Adrenal gland (tissue), 12 donors: ENCODE data around the gene KCNIP3. TPM values are rescaled to one million over a fixed set of nuclear protein-coding genes. Genes with fewer than 3 reads are reported as not detected.

Source experiments
- DNase-seq, 7 donors: peaks; one replicate each; pipeline ENCODE4 v3.0.0-alpha.2; 2019 to 2020
- H3K27ac ChIP-seq, 5 donors: fragments of 200-600 bp; sonication (generic) in 4 of 5; 1 replicate in 3 of 5; 2 replicates in 2 of 5; pipeline versions ENCODE4 v1.5.1 to v1.8.0; 2016 to 2020; ENCODE audit warnings: mild to moderate bottlenecking in 1 of 5
- H3K27me3 ChIP-seq: fragments of 200-600 bp; 2 replicates; pipeline ENCODE4 v1.8.0; 2021
- H3K36me3 ChIP-seq, 2 donors: fragments of 200-600 bp; replicated peaks in 1 of 2; 1 replicate in 1 of 2; 2 replicates in 1 of 2; pipeline versions ENCODE4 v1.5.1 to v1.8.0; 2018 to 2022
- H3K4me1 ChIP-seq, 2 donors: fragments of 200-600 bp; replicated peaks in 1 of 2; 1 replicate in 1 of 2; 2 replicates in 1 of 2; pipeline versions ENCODE4 v1.5.1 to v1.8.0; 2018 to 2021
- H3K4me3 ChIP-seq, 4 donors: fragments of 200-600 bp; sonication (generic) in 3 of 4; one replicate each; pipeline ENCODE4 v1.5.1; 2016 to 2018
- H3K9me3 ChIP-seq, 3 donors: fragments of 200-600 bp; sonication (generic) in 1 of 3; replicated peaks in 1 of 3; 1 replicate in 2 of 3; 2 replicates in 1 of 3; pipeline versions ENCODE4 v1.5.1 to v1.8.0; 2016 to 2021
- POLR2A ChIP-seq, 2 donors: fragments of 450-650 bp; IDR thresholded peaks; one replicate each; pipeline ENCODE4 v1.6.1; 2017; ENCODE audit warnings: antibody characterized with exemption in 2 of 2, mild to moderate bottlenecking in 2 of 2, moderate library complexity in 1 of 2
- WGBS, 4 donors: extraction: QIAGEN DNeasy Blood & Tissue Kit in 2 of 4; methylation state at CpG; one replicate each; pipeline versions ENCODE4 v1.1.5 to v1.1.7; 2013 to 2017; 5-methylcytosine and 5-hydroxymethylcytosine counted together
- intact Hi-C, 2 donors: fragments of 100-400 bp; cut with DNase I; formaldehyde crosslinking; loops; one replicate each; pipeline versions ENCODE4 v1.14.1 to v1.15.0; 2022 to 2023
- polyA plus RNA-seq, 3 donors: library from polyadenylated mRNA; stranded (reverse); fragments of 200-250 nt in 2 of 3; fragments of 350-450 nt in 1 of 3; fragmentation: Illumina TruSeq in 1 of 3; extraction: RNeasy Lipid Tissue Mini Kit (QIAGEN cat#74804) in 1 of 3; gene quantifications; one replicate each; pipeline ENCODE4 v1.2.3, GENCODE V29; 2013 to 2014
- total RNA-seq, 9 donors: library from RNA; depleted of rRNA in 4 of 9; stranded (reverse); fragments of >200 nt in 4 of 9; fragments of 120-200 nt in 1 of 9; fragmentation: NEBNext Ultra II Directional in 1 of 9; extraction: Animal tissue kit (Norgen Biotek cat#: 25700) in 1 of 9; gene quantifications; one replicate each; pipeline versions ENCODE4 v1.1.0 to v1.2.4, GENCODE V29; 2013 to 2023
- TF ChIP-seq, protein P1 (sequence below), 6 experiments: fragments of 450-650 bp in 4 of 6; fragments of 200-600 bp in 2 of 6; sonication (generic) in 1 of 6; IDR thresholded peaks; 1 replicate in 5 of 6; 2 replicates in 1 of 6; pipeline versions ENCODE4 v1.5.1 to v1.8.0; 2016 to 2021; ENCODE audit warnings: antibody characterized with exemption in 6 of 6, mild to moderate bottlenecking in 2 of 6, moderate library complexity in 1 of 6
- donor health status: healthy with polysubstance abuse.
- donor health status: Bipolar disorder and iron deficiency.
- donor health status: DM: yes; HTN: yes; CAD: no.
- donor health status: DM: no; HTN: no; CAD: no.
- donor health status: DM: no; HTN: no; CAD: no.
- donor health status: DM: yes; HTN: yes; CAD: no.

Gene KCNIP3
- total and polyA plus RNA-seq, 12 donors: 0.54 to 6.3 (median 1.7) TPM

DNA sequence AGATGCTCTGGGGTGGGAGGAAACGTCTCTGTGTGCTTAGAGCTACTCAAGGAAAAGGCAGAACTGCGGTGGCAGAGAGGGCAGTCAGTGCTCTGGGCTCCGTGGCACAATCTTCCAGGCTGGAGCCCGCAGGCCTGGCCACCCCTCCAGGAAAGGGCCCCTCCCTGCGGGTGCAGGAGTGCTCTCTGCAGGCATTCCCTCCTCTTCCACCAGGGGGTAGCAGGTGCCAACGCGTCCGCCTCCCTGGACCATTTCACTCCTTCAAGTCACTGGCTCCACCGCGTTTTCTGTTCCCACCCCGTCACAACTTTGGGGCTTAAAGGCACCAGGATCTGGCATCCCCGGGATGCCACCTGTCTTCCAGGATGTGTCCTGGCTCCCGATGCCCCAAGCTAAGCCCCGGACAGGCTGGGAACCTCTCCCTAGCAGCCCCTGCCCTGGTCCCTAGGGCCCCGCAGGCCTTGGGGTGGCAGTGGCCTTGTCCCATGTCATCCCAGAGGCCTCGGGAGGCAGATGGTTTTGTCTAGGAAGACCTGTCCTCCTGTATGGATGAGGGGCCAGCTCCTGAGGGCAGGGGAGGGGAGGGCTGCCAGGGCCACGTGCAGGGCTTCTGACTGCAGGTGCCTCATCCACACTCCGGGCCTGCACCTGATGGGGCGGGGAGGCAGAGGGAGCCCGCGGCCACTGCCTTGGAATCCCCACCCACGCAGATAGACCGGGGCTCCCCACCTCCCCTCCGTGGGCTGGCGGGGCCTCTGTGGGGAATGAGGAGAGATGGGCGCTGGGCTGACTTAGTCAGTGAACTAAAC is 26.4 kb downstream of the KCNIP3 start:
- H3K27me3 ChIP-seq: no peaks in the 10 kb centered on the region
- DNase-seq: peak in 1 of 7 donors; percentile 8
- H3K4me3 ChIP-seq: no peak overlapping the region
- intact Hi-C loops: no loop called here
- TF ChIP-seq, protein P1, sequence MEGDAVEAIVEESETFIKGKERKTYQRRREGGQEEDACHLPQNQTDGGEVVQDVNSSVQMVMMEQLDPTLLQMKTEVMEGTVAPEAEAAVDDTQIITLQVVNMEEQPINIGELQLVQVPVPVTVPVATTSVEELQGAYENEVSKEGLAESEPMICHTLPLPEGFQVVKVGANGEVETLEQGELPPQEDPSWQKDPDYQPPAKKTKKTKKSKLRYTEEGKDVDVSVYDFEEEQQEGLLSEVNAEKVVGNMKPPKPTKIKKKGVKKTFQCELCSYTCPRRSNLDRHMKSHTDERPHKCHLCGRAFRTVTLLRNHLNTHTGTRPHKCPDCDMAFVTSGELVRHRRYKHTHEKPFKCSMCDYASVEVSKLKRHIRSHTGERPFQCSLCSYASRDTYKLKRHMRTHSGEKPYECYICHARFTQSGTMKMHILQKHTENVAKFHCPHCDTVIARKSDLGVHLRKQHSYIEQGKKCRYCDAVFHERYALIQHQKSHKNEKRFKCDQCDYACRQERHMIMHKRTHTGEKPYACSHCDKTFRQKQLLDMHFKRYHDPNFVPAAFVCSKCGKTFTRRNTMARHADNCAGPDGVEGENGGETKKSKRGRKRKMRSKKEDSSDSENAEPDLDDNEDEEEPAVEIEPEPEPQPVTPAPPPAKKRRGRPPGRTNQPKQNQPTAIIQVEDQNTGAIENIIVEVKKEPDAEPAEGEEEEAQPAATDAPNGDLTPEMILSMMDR (IDR thresholded peaks at IDR 0.05): peak in 2 of 6 experiments; percentile 7 to 26
- no peak for TF ChIP-seq POLR2A (IDR thresholded peaks at IDR 0.05)
- no peaks in the 10 kb centered on the region for H3K36me3 ChIP-seq
- H3K9me3 ChIP-seq: no peaks in the 10 kb centered on the region
- no peaks in the 10 kb centered on the region for H3K4me1 ChIP-seq
- WGBS, 4 donors: 78 to 87% (median 84%) methylated on average over 18 to 26 of the region's 26 CpGs
- no peak overlapping the region for H3K27ac ChIP-seq

DNA sequence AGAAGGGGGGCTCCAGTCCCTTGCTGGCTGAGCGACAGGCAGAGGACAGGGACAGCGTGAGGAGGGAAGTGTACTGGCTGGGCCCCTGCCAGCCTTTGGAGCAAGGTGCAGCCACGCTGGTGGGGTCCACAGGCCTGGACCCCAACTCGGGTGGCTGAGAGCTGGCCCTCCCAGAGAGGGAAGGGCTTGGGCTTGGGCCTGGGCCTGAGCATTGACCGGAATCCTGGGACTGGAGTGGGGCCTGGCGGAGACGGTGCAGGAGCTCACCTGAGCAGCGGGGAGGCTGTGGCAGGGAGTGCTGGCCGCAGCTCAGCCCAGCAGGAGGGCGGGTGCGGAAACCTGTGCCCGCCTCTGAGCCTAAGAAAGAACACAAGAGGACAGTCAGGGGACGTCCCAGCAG is 27.9 kb downstream of the KCNIP3 start:
- 92 to 94% (median 93%) methylated on average over 11 to 13 of the region's 13 CpGs for WGBS, 4 donors
- TF ChIP-seq POLR2A (IDR thresholded peaks at IDR 0.05): no peak

DNA sequence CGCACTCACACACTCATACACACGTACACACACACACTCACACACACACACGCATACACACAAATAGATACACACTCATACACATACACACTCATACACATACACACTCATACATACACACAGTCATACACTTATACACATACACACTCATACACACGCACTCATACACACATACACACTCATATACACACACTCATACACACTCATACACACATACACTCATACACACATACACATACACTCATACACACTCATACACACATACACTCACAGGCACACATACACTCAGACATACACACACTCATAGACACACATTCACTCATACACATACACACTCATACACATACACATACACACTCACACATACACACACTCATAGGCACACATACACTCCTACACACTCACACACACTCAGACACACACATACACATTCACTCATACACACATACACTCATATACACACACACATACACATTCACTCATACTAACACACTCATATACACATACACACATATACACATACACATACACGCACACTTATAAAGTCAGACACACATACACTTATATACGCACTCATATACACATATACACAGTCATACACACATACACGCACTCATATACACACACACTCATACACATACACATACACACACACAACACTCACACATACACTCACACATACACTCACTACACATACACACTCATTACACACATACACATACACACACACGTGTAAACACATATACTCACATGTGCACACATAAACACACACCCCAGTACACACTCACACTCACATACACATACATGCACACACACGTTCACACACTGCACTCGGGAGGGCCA is 28.7 kb downstream of the KCNIP3 start:
- no peaks in the 10 kb centered on the region for H3K36me3 ChIP-seq
- no peak overlapping the region for H3K27ac ChIP-seq
- TF ChIP-seq POLR2A (IDR thresholded peaks at IDR 0.05): no peak
- TF ChIP-seq, protein P1 (IDR thresholded peaks at IDR 0.05): no peak
- H3K9me3 ChIP-seq: no peaks in the 10 kb centered on the region
- no peaks in the 10 kb centered on the region for H3K4me1 ChIP-seq
- no peak for DNase-seq
- H3K27me3 ChIP-seq: no peaks in the 10 kb centered on the region
- H3K4me3 ChIP-seq: no peak overlapping the region
- WGBS, 4 donors: 93 to 95% (median 94%) methylated on average over 10 of the region's 10 CpGs
- intact Hi-C loops: no loop called here

More for the DNA sequence above, 27.9 kb downstream of the KCNIP3 start:
- Histone ChIP-seq H3K9me3 (no peaks in the 10 kb centered on the region), H3K4me1 (no peaks in the 10 kb centered on the region), H3K27ac (no peak overlapping the region), H3K27me3 (no peaks in the 10 kb centered on the region), H3K36me3 (no peaks in the 10 kb centered on the region), H3K4me3 (no peak overlapping the region)
- DNase-seq: no peak
- intact Hi-C loops: no loop called here

DNA sequence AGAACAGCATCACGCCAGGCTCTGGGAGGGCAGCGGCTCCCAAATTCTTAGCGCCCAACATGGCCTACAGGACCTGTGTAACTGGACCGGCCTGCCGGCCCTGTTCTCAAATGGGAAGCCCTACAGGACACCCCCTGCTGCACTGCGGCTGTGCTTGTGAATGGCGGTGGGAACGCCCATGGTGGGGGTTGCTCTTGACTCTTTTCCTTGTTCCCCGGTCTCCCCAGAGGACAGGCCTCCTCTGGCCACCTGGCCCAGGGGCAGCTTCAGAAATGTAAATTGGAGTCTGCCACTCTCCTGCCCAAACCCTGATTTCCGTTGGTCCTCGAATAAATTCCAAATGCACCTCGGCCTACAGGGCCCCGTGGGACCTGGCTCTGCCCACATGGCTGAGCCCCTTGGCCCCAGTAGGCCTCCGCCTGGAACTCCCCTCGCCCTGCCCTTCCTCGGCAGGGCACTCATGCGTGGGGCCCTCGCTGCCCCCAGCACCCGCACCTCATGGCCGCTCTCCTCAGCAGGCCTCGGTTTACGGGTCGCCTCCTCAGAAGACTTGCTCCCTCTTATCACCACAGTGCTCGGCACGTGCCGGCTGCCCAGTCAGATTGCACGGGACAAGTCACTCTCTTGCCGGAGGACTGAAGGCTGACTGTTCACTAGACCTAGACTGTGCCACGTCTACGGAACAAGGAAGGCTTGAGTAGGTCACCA is 29.4 kb downstream of the KCNIP3 start:
- Histone ChIP-seq H3K9me3 (no peaks in the 10 kb centered on the region), H3K27ac (no peak overlapping the region), H3K4me3 (no peak overlapping the region), H3K27me3 (no peaks in the 10 kb centered on the region), H3K36me3 (no peaks in the 10 kb centered on the region), H3K4me1 (no peaks in the 10 kb centered on the region)
- TF ChIP-seq, protein P1 (IDR thresholded peaks at IDR 0.05): no peak
- no peak for TF ChIP-seq POLR2A (IDR thresholded peaks at IDR 0.05)
- no peak for DNase-seq
- 94 to 96% (median 95%) methylated on average over 21 to 30 of the region's 30 CpGs for WGBS, 4 donors
- intact Hi-C loops: no loop called here
